ACHN (cell line): ENCODE data around the gene MREG.
"Not testable (repeated sequence)": the region's sequence is repeated elsewhere in the genome, so short reads cannot be mapped to it uniquely, and the experiment has no call there.

Experiments
- DNase-seq: peaks from one replicate; pipeline ENCODE4 v3.0.0-alpha.2; 2015
- in situ Hi-C: cut with HindIII; loops from 2 replicates; pipeline ENCODE4 v1.10.0; 2017; ENCODE audit warnings: low sequenced_read_pairs, low pct_ligation_motif_present, low pct_unique_long_range_greater_than_20kb

The MREG gene

GRCh38 chr2:216024779-216025336 lies 11.5 kb upstream of the MREG start:
- in situ Hi-C loops = no loop called here
- DNase-seq = no peak

DNA sequence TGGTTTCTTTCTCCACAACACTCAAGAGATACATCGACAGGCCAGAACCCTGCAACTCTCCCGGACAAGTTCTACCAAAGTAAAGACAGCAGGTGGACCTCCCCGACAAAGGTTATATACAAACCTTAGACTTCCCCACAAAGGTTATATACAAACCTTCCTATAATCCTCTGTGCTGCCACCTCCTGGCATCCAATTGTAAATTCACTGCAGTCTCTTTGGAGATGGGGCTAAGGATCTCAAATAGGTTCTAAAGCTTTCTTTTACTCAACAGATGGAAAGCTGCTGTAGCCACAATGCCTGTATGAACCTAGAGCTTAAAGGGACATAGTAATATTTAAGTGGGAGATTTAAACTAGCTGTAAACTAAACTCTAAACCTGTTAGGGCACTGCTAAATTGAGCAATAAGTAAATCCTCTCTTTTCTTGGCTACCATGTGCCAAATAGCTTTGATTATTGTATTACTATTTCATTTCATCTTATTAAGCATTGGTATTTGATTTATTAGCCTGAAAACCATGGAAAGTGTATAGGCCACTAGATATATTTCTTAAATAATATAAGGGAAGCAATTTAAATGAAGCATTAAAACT lies 9.8 kb upstream of the MREG start:
- DNase-seq = peak; percentile 61
- in situ Hi-C loops = no loop called here

- no peak for DNase-seq
- in situ Hi-C loops = no loop called here
Measured at GRCh38 chr2:216021768-216022565, 8.6 kb upstream of the MREG start.

- in situ Hi-C loops = no loop called here
- no peak for DNase-seq
Measured at GRCh38 chr2:216018709-216019108, 5.4 kb upstream of the MREG start.

DNA sequence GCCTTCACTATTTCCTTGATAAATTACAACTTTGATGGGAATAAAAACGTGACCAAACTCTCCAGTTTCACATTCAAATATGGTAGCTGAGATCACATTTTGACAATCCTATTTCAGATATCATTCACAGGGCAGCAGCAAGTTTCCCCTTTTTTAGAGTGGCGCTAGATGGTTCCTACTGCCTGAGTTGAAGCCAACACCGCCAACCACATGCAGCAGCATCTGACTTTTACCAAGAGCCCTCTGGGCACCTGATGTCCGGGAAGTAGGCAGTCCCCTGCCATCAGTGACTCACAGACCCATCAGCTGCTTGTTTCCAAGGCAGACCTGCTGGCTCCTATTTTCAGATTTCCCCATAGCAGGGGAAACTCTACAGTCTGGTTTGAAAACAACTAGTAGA lies 4.0 kb upstream of the MREG start:
- peak; percentile 14 for DNase-seq
- in situ Hi-C loops = no loop called here

- no peak for DNase-seq
- in situ Hi-C loops = no loop called here
Measured at GRCh38 chr2:216016581-216016980, 3.2 kb upstream of the MREG start.

- DNase-seq = no peak
- in situ Hi-C loops = no loop called here
Measured at GRCh38 chr2:216015722-216016464, 2.5 kb upstream of the MREG start.

DNA sequence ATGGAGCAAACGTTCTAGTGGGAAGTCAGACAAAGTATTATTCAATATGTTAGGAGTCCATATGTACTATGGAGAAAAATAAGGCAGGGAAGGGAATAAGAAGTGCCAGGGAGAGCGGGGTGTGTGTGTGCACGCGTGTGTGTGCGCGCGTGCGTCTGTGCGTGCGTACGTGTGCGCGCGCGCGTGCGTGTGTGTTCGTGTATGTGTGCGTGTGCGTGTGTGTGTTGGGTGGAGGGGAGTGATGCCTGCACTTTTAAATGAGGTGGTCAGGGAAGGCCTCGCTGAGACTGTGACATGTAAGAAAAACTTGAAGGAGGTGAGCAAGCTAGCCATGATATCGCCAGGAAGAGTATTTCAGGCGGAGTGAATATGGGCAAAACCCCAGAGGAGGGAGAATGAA lies 1.6 kb upstream of the MREG start:
- no peak for DNase-seq
- in situ Hi-C loops = no loop called here

- DNase-seq = no peak
- in situ Hi-C loops = no loop called here
Measured at GRCh38 chr2:216014006-216014405, 655 bp upstream of the MREG start.

GRCh38 chr2:216012830-216013079 lies 596 bp downstream of the MREG start:
- no peak for DNase-seq
- in situ Hi-C loops = no loop called here

DNA sequence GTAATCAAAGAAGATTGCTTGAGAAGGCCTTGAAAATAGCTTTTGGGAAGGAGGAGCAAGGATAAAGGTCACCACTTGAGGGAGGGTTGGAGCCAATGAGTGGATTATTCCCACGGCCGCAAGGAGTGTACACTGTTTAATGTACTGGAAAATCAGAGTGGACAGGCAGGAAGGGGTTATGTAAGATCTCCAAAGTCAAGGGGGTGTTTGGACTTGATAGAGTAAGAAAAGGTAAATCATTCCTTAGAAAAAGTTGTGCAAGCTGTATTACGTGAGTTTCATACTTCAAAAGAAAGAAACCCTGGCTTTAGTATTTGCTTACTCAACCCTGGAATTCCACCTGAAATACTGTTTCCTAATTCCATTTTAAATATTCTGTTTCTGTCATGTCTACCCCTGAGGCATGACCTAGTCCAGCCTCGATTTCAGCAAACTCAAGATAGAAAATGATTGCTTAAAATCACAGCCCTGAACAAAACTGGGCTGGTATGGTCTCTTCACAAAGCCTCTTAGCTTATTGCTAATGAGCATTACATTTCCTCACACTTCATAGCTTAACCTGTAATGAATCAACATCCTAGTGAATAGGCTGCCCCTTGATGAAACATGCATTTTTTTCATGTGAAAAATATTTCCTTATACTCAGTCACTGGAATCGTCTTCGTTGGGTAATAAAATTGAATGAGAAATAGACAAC lies 1.1 kb downstream of the MREG start:
- DNase-seq = peak; percentile 76
- in situ Hi-C loops = no loop called here

DNA sequence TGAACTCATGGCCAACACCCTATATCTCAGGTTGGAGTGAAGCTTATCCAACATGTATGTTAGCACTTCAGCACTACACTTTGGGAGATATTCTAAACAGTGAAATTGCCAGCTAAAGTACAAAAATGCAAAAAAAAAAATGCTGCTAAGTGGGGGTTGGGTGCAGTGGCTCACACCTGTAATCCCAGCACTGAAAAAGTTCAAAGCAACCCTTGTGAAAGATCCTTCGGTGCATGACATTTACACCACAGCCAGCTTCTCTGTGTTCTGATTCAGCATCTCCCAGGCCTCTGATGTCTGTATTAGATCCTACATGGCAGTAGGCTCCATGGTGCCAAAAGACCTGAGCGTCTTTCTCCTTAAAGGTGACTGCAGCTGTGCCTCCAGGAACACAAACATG lies 4.1 kb downstream of the MREG start:
- DNase-seq, in situ Hi-C loops: not testable (repeated sequence)

DNA sequence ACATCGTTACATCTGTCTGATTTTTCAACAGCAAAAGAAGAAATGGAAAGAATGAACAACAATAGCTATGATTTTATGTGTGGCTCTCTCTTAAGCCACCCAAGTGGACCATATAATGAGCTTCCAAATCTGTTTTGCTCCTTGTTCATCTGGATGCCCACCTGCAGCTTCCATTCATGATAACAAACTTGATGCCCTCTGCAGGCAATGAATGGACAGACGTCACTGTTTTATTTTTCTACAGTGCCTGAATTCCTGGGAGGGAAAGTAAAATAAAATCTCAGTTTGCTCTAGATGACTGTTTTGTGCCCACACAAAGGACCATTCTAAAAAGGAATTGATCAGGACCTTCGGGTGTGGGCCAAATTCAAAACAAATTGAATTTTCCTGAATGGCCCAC lies 5.0 kb downstream of the MREG start:
- DNase-seq = no peak
- in situ Hi-C loops = no loop called here

DNA sequence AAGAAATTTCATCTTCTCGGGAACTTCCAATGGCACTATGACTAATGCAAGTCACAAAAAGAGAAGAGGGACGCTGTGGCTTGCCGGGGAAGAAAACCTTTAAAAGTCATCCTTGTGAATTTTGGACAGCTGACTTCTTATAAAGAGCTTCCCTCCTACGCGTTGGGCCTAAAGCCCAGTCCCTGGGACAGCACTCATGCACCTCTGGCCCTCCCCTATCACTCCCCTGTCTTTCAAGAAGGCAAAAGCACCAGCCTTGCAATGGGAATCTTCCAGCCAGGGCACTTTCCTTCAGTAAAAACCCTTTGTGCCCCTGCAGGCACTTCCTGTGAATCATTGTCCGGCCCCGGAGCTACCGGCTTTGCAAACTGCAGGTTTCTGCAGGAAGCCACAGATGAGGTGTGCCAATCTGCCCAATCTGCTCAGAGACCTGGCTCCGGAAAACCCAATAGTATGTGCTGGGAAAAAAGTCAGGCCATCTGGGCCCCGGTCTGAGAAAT lies 7.1 kb downstream of the MREG start:
- DNase-seq = peak; percentile 35
- in situ Hi-C loops = no loop called here

DNA sequence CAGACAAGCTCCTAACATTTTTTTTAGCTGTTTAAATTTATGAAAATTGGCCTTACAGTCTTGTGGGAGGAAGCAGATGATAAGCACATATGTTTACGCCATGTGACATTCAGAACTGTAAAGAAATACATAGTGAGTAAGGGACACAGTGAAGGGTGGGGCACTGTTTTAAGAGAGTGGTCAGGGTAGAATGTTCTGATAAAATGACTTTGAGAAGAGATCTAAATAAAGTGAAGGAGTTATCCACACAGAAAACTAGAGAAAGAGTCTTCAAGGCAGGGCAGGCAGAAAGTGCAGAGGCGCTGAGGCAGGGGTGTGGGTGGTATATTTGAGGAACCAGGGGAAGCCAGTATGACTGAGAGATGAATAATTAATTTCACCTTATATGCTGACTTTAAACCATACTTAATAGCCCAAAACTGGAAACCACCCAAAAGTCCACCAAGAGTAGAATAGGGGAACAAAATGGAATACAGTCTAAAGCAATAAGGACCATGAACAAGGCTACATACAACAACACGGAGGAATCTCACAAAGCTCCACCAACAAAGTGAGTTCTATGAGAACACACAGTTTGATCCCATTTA lies 8.6 kb downstream of the MREG start:
- in situ Hi-C loops = no loop called here
- DNase-seq = no peak

GRCh38 chr2:216003876-216004696 lies 9.3 kb downstream of the MREG start:
- DNase-seq = no peak
- in situ Hi-C loops = no loop called here

DNA sequence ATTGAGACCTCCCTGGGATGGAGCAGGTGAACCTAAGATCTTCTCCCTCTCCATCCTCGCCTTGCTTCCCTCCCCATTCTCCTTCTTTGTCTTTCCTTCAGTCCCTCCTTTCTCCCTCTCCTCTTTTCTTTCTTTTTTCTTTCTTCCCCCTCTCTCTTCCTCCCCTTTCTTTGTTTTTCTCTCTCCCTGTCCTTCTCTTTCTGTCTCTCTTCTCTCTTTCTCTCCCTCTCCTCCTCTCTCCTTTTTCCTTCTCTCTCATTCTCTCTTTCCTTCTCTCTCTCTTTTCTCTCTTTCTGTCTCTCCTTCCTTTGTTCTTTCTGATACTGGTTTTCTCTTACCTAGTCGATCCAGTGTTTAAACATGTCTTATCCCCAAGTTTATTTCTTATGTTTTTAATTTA lies 10.7 kb downstream of the MREG start:
- in situ Hi-C loops = no loop called here
- DNase-seq = no peak
